HK-2 (cell line): Measurements from ENCODE around the gene TMC6.
A peak's percentile ranks its signal among the peaks of the same experiment; 100 is the strongest.
"Not testable (repeated sequence)": the region's sequence is repeated elsewhere in the genome, so short reads cannot be mapped to it uniquely, and the experiment has no call there.

Experiments used
- DNase-seq: peaks from one replicate; pipeline ENCODE4 v3.0.0-alpha.2; 2018; ENCODE audit not compliant: unreplicated experiment

TMC6 gene

DNA sequence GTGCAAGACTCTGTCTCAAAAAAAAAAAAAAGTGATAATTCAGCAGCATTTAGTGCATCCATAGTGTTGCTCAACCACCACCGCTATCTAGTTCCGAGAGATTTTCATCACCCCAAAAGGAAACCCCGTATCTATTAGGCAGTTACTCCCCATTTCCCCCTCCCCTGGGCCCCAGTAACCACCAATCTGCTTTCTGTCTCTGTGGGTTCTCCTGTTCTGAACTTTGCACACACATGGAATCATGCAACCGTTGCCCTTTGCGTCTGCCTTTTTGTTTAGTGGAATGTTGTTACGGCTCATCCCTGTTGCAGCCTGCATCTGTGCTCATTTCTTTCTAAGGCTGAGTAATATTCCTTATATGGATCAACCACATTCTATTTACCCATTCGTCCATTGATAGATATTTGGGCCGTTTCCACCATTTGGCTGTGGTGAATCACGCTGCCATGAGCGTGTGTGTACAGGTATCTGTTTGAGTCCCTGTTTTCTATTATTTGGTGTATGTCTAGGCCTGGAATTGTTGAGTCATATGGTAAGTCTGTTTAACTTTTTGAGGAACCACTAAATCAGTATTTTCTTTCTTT is 31.1 kb upstream of the TMC6 start:
- no peak for DNase-seq

DNA sequence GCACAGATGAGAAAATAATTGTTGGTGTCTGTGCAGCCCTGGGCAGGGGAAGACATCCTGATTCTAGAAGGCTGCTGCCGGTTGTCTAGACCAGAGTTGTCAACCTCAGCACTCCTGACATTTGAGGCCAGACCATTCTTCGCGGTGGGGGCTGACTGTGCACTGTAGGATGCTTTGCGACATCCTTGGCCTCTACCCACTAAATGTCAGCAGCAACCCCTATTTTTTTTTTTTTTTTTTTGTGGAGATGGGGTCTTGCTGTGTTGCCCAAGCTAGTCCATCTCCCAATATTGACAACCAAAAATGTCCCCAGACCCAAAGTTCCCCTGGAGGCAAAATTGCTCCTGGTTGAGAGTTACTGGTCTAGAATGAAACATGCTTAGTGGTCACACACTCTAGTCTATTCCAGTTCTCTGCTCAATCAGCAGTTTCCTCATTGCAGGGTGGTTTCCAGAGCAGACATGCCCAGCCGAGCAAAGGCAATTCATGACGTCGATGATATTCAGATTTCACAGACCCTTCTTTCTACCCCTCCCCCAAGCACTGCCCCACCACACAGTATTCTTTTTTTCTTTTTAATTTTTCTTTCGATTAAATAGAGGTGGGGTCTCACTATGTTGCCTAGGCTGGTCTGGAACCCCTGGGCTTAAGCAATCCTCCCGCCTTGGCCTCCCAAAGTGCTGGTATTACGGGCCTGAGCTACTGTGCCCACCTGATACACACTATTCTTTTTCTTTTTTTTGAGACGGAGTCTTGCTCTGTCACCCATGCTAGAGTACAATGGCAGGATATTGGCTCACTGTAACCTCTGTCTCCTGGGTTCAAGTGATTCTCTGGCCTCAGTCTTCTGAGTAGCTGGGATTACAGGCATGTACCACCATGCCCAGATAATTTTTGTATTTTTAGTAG is 26.6 kb upstream of the TMC6 start:
- no peak for DNase-seq

DNA sequence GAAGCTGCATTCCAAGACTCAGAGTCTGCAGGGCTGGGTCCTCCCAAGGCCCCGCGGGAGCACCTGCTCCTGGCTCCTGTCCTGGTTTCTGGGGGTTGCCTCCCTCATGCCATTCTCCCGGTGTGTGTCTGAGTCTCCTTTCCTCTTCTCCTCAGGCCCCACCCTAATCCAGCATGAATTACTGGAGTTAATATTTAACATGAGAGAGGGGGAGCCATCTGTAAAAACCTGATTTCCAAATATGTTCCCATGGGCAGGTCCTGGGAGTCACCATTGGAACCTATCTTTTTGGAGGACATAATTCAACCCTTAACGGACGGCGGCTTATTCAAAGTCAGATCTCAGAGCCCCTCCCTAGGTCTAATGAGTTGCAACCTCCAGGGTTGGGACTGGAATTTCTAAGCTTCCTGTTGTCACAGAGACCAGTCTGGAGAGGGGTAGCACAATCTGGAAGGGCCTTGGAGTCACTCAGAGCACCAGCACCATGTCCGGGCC is 23.0 kb upstream of the TMC6 start:
- no peak for DNase-seq

DNA sequence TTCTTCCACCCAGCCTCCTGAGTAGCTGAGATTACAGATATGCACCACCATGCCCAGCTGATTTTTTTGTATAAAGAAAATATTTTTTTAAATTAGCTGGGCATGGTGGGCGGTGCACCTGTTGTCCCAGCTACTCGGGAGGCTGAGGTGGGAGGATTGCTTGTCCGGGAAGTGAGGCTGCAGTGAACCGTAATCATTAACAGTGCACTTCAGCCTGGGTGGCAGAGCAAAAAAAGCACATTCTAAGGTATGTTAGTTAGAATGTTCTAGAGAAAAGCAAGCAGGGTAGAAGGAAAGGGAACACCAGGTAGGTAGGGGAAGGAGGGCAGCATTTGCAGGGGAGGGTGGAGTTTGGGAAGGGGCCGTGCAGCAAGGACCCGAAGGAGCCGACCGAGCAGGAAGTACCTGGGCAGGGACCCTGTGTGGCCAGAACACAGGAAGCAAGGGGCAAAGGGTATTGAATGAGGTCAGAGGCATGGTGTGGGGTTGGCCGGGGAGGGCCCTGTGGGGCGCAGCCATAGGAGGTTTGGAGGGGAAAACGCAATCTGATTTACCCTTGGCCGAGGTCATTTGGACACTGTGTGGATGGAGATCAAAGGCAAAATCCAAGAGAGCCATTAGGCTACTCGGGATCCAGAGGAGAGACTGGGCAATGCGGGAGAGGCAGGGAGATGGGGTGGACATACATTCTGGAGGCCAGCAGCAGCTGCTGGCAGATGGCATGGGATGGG is 19.9 kb upstream of the TMC6 start:
- no peak for DNase-seq

DNA sequence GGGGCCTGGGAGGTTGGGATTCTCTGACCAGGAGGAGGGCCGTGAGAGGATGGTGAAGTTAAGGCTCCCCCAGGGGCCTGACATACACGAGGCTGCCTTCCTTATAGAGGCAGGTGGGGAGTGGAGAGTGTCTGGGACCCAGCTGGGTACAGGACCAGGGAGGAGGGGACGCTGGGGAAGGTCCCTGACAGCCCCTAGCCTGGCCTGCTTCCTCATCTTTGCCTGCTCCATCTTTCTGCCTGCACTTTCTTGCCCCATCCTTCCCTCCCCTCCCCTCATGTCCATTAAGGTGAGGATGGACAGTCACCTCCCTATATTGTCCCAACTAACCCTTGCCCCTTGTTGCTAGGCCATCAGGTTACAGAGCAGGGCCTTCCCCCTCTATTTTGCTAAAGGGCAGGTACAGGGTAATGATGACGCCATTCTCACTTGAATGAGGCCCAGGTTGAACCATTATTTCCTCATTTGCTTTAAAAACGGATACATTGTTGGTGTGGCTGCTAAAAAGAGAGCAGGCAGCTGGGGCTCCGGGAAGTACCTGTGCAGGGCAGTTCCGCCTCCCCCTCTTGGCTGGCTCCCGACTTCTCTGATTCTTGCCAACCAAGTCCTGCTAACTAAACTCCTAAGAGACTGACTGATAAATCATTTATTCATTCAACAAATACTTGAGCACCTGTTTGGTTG is 18.9 kb upstream of the TMC6 start:
- no peak for DNase-seq

DNA sequence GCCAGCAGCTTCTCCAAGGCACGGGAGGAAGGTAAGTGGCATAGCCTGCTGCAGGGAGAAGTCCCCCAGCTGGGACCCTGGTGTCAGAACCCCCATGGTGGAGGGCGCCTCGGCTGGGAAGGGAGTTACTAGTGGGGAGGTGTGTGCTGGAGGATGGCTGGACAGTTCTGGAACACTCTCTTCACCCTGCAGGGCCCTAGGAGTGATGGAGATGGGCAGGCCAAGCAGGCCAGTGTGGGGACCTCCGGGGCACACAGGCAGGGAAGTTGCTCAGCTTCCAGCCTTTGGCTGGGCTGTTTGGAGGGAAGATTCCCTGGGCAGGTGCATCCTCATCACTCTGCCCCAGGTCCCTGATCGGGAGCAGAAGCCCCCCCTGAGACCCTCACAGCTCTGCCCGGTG is 18.3 kb upstream of the TMC6 start:
- DNase-seq, result no peak

DNA sequence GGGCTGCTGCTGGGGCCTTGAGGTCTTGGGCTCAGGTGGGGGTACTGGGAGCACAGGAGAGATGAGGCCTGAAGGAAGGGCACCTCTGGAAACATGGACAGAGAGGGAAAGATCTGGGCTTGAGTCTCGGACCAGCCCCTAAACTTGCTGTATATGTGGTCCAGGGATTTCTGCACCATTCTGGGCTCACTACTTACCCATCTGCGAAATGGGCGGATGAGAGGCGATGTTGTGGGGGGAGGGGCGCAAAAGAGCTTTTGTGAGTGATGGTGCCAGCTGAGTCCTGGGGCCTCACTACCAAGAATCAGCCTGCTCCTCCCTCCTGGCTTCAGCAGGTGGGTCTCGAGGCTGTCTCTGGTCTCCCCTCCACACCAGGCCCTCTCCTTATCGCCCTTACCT is 17.9 kb upstream of the TMC6 start:
- DNase-seq, result no peak

DNA sequence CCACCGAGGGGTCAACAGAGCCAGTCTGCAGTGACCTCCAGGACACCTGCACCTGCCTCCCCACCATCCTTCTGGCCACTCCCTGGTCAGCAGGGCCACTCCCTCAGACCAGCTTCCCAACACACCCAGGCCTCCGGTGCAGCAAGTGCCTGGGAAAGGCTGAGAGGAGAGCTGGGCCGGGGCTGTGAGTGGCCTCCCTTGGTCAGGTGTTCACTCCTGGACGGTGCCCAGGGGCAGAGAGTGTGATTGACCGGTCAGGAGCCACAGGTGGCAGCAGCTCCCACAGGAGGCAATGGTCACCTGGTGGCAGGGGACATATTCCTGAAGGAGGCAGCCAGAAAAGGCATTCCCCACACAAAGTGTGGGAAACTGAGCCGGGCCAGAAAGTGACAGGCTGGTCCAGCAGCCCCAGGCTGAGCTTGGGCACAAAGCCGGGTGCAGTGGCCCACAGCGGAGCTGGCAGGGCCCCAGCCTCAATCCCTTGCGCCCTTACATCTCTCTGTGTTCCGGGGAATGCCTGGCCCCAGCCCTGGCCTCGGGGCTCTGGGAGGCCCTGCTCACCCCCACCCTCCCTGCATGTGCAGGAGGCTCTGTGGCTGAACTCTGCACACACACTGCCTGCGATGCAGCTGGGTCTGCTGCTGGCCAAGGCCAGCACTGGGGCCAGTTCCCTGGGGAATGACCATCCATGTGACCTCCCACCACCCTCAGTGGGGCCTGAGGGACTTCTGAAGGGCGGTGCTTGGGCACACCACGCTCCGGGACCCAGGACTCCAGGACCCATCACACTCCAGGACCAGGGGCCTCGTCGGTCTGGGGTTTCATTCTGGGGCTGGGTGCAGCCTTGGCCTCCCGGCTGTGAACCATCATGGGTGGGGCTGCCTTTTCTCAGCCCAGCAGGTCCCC is 16.4 kb upstream of the TMC6 start:
- no peak for DNase-seq

DNA sequence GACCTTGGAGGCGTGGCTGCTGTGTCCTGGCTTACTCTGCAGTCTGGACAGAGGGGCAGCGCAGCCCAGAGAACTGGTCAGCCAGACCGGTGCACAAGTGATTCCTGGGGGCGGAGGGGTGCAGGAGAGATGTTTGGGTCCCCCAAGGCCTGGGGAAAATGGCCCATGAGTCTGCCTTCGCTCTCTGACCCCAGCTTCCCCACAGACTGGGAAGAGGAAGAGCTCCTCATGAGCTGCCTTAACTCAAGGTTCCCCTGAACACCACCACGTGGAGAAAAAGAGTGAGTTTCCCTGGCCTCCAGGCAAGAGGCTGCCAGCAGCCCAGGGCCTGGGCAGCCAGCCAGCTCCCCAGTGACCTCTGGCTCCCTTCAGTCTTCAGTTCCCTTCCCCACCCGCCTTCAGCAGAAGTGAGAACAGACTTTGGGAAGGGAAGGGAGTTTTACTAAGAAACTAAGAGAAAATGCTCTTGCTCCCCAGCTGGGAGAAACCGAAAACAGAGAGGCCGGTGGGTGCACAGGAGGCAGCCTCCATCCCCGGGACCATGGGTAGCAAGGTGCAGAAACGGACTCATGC is 15.7 kb upstream of the TMC6 start:
- DNase-seq, result peak; percentile 54

DNA sequence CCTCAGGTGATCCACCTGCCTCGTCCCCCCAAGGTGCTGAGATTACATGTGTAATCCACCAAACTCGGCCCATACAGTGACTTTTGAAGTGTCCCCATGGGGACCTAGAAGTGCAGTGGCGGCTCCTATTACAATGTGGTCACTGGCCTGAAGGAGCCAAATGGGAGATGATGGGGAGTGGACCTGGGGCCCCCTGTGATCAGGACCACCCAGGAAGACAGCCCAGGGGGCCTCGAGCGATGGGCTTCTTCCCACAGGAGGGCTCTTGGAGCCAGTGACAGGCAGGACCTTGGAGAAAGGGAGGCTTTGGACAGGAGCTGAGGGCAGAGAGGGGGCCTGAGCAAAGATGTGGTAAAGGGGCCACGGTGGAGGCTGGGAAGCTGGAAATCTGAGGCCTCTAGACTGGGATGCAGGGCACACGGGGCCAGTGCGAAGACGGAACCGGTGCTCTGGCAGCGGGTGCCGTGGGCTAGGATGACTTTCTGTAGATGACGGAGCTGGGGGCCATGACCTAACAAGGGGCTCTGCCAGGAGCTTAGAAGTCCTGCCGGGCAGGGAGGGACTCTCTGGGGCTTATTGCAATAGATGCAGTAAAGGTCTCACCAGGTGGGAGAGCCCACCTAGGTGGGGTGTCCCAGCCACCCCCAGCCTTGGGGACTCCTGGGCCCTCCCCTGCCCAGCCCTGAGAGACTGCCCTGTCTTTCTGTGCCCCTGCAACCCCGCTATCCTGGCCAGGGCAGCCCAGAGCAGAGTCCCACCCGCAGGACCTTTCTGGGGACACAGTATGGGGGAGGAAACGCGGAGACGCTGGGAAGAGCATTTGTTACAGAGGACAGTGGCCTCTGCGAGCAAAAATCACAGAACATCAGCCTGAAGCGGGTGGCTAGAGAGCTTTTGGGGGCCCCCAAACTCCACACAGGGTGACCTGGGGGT is 14.9 kb upstream of the TMC6 start:
- no peak for DNase-seq

DNA sequence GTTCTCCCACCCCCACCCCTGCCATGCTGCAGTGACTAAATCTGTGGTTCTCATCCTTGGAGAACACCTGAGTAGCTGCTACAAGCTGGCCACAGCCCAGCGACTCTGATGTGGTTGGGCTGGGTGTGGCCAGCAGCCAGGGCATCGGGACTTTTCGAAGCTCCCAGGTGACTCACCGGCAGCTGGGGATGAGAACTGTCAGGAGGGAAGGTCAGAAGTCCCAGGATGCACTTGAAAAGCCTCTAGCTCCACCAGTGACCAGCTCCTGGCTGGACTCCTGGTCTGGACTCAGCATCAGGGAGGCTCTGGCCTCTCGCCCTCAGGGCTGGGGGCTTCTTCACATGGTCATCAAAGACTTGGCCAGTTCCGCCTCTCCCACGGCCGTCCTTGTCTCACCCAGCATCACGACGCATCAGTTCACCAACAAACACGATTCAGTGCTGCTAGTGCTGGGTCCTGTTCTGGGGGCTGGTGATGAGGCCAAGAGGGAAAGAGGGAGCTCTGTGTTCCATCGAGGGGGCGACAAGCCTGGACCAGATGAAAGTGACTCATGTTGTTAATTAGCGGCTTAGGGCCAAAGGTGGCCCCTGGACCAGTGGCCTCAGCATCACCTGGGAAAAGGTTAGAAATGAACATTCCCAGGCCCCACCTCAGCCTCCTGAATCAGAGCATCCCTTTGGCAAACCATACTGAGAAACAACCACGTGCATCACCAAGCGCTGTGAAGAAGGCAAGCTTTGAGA is 13.7 kb upstream of the TMC6 start:
- peak; percentile 85 for DNase-seq

DNA sequence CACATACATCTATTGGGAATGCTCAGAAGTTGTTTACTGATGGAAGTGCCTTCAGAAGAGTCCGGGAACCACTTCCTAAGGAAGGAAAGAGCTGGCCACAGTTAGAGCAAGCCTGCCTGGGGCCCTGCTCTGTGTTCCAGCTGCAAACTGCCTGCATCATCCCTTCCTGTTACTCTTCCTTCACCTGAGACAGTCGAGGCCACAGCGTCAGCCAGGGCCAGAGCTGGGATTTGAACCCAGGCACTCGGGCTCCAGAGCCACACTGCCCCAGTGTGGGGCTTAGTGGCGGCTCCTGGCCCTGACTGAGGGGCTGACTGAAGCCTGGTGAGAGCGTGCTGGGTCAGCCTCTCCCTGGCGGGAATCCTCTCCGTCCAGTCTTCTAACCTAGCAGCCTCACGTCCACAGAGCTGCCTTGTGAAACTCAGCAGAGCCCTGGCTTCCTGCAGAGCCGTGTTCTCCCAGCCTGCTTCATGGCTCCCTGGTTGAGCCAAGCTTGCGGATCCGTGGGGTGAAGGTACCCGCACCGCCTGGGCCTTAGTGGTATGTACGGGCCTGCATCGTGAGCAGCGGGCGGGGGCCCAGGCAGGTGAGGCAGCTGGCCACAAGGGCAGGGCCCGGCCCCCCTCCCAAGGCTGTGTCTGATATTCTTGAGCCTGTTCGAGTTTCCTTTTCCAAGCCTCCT is 13.0 kb upstream of the TMC6 start:
- DNase-seq, result no peak

DNA sequence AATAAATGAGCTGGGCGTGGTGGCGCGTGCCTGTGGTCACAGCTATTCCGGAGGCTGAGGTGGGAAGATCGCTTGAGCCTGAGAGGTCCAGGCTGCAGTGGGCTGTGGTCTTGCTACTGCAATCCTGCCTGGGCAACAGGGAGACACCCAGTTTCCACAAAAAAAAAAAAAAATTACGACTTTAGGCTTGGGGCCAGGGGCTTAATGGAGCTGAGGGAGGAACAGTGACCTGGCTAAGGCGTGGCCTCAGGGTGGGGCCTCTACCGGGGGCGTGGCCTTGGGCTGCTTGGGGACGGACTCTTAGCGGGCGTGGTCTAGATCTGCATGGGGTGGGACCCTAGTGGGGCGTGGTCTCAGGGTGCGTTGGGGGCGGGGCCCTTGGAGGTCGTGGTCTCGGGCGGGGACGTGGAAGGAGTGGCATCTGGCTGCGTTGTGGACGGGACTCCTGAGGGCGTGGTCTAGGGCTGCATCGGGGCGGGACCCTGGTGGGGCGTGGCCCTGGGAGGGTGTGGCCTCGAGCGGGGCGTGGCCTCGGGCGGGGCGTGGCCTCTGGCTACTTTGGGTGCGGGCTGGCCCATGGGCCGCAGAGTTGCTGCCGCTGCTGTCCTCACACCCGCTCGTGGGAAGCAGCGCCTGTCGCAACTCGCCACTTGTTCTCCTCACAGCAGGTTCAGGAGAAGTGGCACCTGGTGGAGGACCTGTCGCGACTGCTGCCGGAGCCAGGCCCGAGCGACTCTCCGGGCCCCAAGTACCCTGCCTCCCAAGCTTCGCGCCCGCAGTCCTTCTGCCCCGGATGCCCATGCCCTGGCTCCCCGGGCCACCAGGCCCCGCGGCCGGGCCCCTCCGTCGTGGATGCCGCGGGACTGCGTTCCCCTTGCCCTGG is 11.9 kb upstream of the TMC6 start:
- DNase-seq, result peak; percentile 54

DNA sequence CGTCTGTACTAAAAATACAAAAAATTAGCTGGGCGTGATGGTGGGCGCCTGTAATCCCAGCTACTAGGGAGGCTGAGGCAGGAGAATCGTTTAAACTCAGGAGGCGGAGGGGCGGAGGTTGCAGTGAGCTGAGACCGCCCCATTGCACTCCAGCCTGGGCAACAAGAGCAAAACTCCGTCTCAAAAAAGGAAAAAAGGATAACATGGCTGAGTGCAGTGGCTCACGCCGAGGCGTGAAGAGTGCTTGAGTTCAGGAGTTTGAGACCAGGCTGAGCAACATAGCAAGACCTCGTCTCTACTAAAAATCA is 11.3 kb upstream of the TMC6 start:
- not testable (repeated sequence) for DNase-seq

DNA sequence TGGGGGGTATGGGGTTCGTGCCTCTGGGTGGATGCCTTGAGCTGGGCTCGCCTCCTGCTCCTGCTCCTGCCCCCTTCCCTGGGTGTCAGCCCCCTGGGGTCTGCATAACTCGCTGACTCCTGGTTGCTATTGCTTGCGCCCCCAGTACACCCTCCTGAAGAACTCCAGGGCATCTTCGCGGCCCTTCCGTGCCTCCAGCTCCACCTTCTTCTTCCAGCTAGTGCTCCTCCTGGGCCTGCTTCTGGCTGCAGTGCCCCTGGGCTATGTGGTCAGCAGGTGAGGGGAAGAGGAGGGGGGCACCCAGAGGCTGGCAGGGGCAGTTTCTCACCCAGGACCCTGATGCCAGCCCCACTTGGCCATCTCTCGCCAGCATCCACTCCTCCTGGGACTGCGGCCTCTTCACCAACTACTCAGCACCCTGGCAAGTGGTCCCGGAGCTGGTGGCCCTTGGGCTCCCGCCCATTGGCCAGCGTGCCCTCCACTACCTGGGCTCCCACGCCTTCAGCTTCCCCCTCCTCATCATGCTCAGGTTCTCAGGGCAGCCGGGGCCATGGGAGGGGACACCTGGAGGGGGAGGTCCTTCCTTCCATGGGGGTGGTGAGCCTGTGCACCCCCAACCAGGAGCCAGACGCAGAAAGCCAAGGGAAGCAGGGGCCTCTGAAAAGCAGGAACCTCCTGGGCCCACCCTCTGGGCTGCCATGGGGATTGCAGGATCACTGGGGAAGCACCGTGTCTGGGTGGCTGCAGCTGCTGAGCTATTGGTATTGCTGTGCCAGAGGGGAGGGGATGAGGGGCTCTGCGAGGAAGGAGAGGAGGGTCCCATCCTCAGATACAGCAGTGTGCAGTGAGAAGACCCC is 9.9 kb upstream of the TMC6 start:
- DNase-seq, result no peak
